Articular chondrocyte of knee joint (primary cell): ENCODE results near the gene KRT27. TPM values are rescaled to one million over a fixed set of nuclear protein-coding genes. Genes with fewer than 3 reads are reported as not detected.

Source experiments
- total RNA-seq: library from RNA; depleted of rRNA; stranded (reverse); fragments of >200 nt; gene quantifications from 2 replicates; pipeline ENCODE4 v1.2.3, GENCODE V29; 2012

Gene KRT27
- total RNA-seq, result not detected in 2 replicates

GRCh38 chr17:40782450-40782849 is at the start of gene KRT27:
Gene KRT27, minus strand, starts transcription at chr17:40782550. Its CDS starts 57 bp downstream, at chr17:40782493.

GRCh38 chr17:40822132-40822812 is 39.9 kb upstream of the KRT27 start, which contains the start of gene KRT10:
Gene KRT10, minus strand, starts transcription at chr17:40822614. Its CDS starts 29 bp downstream, at chr17:40822585.

GRCh38 chr17:40799859-40800258 is 17.5 kb upstream of the KRT27 start, which contains the start of gene KRT28:
Gene KRT28, minus strand, starts transcription at chr17:40799959. Its CDS starts 66 bp downstream, at chr17:40799893.

GRCh38 chr17:40772101-40772500 is 10.2 kb downstream of the KRT27 start, which contains the start of gene KRT26:
Gene KRT26, minus strand, starts transcription at chr17:40772201. Its CDS starts 88 bp downstream, at chr17:40772113.

GRCh38 chr17:40755231-40755630 is 27.1 kb downstream of the KRT27 start, which contains the start of gene KRT25:
Gene KRT25, minus strand, starts transcription at chr17:40755331. Its CDS starts 60 bp downstream, at chr17:40755271.

Other genes with a start within 250 kb of the KRT27 start
- gene CCR7, start 217.1 kb downstream of the KRT27 start, total RNA-seq, result 0.11 TPM in 1 of 2 replicates, not detected in the other
- gene SMARCE1, start 134.7 kb downstream of the KRT27 start, total RNA-seq, result 135 and 139 TPM in 2 replicates
- not detected in 2 replicates for gene KRT222, start 117.4 kb downstream of the KRT27 start, total RNA-seq
- not detected in 2 replicates for gene KRT24, start 78.8 kb downstream of the KRT27 start, total RNA-seq
- not detected in 2 replicates for gene KRT25, start 27.2 kb downstream of the KRT27 start, total RNA-seq
- gene KRT26, start 10.3 kb downstream of the KRT27 start, total RNA-seq, result not detected in 2 replicates
- not detected in 2 replicates for gene KRT28, start 17.4 kb upstream of the KRT27 start, total RNA-seq
- 7.1 and 7.6 TPM in 2 replicates for gene KRT10, start 40.1 kb upstream of the KRT27 start, total RNA-seq
- gene KRT12, start 84.7 kb upstream of the KRT27 start, total RNA-seq, result not detected in 2 replicates
- not detected in 2 replicates for gene KRT20, start 102.7 kb upstream of the KRT27 start, total RNA-seq
- 0.39 and 0.43 TPM in 2 replicates for gene KRT23, start 155.1 kb upstream of the KRT27 start, total RNA-seq
- not detected in 2 replicates for gene KRT39, start 184.4 kb upstream of the KRT27 start, total RNA-seq
- not detected in 2 replicates for gene KRT40, start 201.8 kb upstream of the KRT27 start, total RNA-seq
- not detected in 2 replicates for gene KRTAP3-3, start 211.6 kb upstream of the KRT27 start, total RNA-seq
- gene KRTAP3-2, start 217.4 kb upstream of the KRT27 start, total RNA-seq, result not detected in 2 replicates
- not detected in 2 replicates for gene KRTAP3-1, start 226.6 kb upstream of the KRT27 start, total RNA-seq
- gene KRTAP1-5, start 244.7 kb upstream of the KRT27 start, total RNA-seq, result 1.3 and 11.6 TPM in 2 replicates
- not detected in 2 replicates for gene KRTAP1-4, start 247.6 kb upstream of the KRT27 start, total RNA-seq